ENCODE measurements around the gene TRAF1. TPM values are rescaled to one million over a fixed set of nuclear protein-coding genes. Genes with fewer than 3 reads are reported as not detected.
A peak's percentile ranks its signal among the peaks of the same experiment; 100 is the strongest.

TRAF1 gene
- total RNA-seq, 1 donor from 2014 or later: 2.4 TPM

DNA sequence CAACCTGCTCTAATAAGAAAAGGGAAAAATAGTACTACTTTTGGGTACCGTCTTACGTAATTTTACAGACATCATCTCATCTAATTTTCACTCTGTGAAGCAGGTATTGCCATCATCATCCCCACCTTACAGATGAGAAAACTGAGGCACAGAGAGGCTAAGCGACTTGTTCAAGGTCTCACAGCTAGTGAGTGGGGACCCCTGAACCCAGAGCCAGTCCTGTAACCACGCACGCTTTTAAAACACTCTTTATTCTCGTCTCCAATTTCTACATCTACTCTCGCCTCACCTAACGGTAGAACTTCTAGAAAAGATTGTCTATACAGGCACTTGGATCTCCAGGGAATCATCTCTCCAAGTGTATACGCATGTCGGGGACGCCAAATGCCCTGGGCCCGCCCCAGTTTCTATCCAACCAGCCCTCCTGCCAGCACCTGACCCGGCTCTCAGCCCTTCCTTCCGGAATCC, 1.5 kb upstream of the TRAF1 start:
- DNase-seq: peak; percentile 60
- ATAC-seq: peak; percentile 28
- intact Hi-C loops (cut with micrococcal nuclease): loop anchor here (5.0 kb wide), 1 partner anchor 86 kb away; the partner anchor contains the start of gene PSMD5

DNA sequence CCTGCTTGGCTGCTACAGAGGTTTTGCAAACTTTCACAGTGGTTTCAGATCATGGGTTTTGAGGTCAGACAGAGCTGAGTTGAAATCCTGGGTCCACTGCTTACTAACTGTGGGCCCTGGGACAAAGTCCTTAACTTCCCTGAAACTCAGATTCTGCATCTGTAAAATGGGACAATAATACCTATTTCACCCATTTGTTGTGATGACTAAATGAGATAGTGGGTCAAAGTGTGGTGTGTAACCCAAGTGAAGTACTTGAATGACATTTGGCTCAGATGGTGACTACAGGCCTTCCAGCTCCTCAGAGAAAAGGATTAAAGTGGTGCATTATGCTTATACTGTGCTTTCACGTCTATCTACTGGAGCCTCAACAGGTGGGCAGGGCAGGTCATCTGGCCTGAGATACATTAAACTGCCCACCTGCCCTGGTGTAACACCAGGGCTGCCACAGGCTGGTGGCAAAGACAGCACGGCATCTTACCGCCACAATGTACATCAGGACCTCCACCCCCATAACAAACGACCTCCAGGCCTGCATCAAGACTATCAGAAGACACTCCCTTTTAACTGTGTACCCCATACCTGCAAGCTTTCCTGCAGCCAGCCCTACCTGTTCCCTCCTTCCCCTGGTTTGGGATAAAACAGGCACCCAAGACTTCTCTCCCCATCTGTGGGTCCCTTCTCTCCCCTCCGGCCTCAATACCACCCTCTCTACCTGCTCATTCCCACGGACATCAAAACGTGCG, 846 bp upstream of the TRAF1 start:
- DNase-seq: no peak
- intact Hi-C loops (cut with micrococcal nuclease): loop anchor here (5.0 kb wide), 1 partner anchor 85 kb away; the partner anchor contains the start of gene PSMD5
- ATAC-seq: no peak

DNA sequence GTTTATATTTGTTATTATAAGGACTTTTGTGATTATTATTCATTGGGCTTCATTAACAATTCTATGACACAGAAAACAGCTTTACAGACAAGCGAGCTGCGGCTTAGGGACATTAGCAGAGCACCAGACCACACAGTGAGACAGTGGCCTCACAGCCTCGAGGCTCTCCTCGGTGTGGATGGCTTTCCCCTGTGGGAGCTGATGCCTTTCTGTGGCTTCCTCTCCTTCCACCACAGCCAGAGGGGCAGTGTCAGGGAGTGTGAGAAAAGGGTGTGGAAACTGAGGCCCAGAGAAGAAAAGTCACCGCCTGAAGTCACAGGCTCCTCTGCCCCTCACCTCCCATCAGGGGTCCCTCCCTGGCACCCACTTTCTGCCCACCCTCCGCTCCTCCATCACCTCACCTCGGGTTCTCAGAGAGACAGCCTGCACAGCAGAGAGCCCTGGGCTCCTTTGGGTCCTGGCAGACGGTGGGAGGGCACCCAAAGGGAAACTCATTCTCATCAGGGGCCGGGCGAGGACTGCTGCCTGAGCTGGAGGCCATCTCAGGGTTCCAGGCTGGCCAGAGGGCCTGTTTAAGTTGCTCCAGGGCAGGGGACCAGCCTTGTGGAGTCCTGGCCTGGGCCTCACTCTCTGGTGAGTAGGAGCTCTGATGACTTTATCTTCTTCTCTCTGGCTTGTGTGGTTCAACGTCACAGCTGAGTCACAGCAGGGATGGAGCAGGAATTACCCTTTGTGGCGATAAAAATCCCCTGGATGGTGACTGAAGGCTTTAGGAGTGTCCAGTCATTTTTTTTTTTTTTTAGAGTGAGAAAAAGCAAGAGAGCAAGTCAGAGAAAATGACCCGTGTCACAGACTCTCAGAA, 830 bp downstream of the TRAF1 start:
- intact Hi-C loops (cut with micrococcal nuclease): loop anchor here (5.0 kb wide), 1 partner anchor 83 kb away; the partner anchor contains the start of gene PSMD5
- DNase-seq (no peak), ATAC-seq (no peak)

DNA sequence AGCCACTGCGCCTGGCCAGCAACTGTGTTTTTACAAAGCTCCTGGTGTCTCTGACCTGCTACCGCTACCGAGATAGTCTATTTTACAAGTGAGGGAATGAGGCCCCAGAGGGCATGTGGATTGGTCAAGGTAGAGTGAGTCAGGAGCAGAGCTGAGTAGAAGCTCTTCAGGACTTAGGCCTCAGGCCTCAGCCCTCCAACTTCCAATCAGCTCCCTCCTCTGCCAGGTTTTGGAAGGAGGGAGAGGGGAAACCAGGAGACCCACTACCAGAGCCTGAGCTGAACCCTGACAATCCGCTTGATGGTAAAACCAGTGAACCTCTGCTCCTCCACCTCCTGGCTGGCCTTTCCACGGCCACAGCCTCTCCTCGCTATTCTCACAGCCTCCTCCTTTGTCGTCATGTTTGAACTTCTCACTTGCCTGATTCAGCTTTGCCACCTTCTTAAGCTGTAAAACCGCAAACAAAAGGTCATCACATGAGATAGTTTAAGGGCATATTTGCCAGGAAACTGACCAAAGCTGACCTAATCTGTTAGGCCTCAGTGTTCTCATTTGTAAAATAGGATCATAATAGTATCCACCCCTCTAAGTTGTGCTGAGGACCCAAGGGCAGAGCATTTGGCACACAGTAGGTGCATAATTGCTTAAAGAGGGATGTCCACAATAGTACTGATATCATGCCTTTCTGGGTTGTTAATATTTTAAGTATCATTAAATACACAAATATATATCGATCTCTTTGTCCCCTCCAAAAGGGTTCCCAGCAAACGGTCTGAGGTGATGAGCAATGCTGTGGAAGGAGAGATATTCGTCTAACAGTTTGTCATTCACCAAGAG, 1.7 kb downstream of the TRAF1 start:
- DNase-seq (no peak), ATAC-seq (no peak)
- intact Hi-C loops (cut with micrococcal nuclease): loop anchor here (5.0 kb wide), 1 partner anchor 83 kb away; the partner anchor contains the start of gene PSMD5

DNA sequence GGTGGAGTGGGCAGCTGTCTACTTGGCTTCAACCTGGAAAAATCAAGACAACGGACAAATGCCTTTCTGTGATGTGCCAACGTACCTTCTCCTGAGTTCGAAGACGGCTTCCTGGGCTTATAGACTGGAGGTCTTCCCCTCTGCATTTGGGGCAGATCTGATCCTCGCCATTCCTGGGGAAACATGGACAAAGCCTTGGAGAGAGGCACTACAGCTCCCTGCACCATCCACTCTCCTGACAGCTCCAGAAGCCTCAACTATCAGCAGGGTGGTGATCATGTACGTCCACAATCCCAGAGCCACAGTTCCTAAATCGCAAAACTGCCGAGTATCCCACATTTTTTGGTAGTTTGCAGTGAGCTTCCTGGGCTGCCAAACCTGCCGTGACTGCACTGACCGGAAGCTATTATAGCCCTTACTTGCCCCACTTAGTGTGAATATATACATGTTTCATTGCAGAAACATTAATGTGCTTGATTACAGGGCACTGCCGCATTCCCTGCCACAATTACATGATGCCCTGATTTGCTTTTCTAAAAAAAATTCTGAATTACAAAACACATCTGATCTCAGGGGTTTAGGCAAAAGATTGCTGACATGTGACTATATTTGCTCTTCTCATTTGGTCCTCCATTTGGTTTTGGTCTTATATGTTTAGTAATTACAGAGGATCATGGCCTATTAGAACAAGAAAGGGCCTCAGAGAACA, 2.8 kb downstream of the TRAF1 start:
- ATAC-seq (no peak), DNase-seq (no peak)
- intact Hi-C loops (cut with micrococcal nuclease): no loop called here

DNA sequence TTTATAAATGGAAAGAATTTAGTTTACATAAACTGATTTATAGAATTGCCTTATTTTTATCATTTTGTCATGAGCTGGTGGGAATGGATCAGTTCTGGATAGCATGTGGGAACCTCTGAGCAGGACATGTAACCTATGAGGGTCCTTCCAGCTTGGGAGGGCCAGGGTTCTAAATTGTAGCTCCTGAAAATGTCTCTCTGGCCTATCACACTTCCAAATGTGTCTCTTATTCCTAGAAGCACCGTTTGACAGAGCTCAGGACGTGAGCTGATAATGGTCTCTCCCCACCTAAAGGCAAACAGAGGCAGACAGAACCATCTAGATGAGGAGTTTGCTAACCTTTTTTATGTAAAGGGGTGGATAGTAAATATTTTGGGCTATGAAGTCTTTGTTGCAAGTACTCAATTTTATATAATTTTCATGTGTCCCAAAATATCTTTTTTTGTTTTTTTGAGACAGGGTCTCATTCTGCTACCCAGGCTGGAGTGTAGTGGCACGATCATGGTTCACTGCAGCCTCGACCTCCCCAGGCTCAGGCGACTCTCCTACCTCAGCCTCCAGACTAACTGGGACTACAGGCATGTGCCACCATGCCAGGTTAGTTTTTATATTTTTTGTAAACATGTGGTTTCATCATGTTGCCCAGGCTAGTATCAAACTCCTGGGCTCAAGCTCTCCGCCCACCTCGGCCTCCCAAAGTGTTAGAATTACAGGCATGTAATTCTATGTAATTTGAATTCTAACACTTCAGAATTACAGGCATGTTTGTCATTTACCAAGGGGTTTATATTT, 4.0 kb downstream of the TRAF1 start:
- ATAC-seq: no peak
- intact Hi-C loops (cut with micrococcal nuclease): no loop called here

DNA sequence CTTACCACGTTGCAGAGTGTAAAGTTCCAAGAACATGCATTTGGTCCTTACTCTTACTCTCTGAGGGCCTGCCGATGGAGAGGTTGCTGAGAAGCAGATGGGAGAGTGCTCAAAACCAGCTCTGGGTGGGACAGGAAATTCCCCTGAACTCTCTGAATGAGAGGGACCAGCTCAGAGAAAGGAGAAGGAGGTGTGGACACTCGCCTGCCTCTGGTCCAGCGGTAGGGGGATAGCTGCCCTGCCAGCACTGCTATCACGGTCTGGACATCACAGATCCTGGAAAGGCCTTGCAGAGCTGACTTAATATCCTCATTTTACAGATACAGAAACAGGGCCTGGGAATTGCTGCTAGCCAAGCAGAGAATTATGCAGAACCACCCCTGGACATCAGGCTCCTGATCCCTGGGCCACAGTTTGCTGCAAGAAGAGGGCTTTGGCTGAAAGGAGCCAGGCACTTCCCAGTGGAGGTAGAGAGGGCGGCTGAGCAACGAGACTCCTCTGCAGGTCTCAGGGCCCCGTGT, 4.9 kb downstream of the TRAF1 start:
- intact Hi-C loops (cut with micrococcal nuclease): no loop called here
- no peak for DNase-seq
- peak; percentile 34 for ATAC-seq

More for the DNA sequence above, 4.0 kb downstream of the TRAF1 start:
- no peak for DNase-seq

DNA sequence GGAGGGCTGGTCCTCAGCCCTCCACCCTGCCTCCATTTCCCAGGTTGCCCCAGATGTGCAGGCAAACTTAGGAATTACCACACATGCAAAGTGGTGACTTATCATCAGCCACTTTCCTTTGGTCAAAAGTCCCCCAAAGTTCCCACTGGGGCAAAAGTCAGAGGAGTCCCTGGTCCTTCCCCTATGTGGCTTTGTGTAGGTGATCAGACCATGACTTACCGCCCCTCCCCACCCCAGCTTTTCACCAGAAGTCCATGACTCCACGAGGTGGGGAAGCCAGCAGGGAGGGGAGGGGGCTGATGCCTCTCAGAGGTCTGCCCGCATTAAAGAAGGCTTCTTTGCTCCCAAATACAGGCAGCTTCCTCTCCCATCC, 5.8 kb downstream of the TRAF1 start:
- DNase-seq (no peak), ATAC-seq (no peak)
- intact Hi-C loops (cut with micrococcal nuclease): no loop called here

DNA sequence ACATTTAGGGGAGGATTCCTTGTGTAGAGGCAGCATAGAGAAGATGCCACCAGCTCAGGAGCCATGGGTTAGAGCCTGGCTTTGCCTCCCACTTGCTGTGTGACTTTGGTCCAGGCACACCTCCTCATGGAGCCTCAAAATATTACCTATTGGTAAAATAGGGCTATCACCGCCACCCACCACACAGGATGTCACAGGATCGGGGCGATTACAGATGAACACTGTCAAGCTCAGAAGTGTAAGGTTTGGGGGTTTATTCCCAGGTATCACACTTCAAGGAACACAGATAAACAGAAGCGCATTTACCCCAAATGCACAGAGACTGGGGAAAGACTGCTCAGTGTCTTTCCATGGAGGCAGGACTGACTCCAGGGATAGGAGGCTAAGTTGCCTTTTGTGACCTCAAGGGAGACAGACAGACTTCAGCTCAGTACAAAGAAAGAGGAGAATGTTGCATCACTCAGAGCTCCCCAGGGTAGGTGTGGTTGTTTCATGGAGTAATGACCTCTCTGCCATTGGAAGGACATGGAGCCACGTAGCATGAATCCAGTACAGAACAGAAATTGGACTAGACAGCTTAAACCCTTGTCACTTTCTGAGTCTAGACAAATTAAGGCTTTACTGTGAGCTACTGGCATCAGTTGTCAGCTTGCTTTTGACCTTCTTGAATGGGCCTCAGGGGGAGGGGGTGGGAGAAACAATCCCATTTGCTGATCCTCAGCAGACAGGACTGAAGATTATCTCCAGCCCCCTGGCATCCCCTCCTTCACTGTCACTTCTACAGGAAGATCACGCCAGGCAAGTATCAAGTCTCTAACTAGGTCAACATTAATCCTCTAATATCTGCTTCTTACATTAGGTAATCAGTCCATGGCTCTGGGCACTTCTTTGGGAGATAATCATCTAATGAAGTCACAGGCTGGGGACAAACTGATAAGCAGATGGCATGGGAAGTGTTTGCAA, 6.5 kb downstream of the TRAF1 start:
- intact Hi-C loops (cut with micrococcal nuclease): no loop called here
- no peak for DNase-seq
- ATAC-seq: peak; percentile 76

DNA sequence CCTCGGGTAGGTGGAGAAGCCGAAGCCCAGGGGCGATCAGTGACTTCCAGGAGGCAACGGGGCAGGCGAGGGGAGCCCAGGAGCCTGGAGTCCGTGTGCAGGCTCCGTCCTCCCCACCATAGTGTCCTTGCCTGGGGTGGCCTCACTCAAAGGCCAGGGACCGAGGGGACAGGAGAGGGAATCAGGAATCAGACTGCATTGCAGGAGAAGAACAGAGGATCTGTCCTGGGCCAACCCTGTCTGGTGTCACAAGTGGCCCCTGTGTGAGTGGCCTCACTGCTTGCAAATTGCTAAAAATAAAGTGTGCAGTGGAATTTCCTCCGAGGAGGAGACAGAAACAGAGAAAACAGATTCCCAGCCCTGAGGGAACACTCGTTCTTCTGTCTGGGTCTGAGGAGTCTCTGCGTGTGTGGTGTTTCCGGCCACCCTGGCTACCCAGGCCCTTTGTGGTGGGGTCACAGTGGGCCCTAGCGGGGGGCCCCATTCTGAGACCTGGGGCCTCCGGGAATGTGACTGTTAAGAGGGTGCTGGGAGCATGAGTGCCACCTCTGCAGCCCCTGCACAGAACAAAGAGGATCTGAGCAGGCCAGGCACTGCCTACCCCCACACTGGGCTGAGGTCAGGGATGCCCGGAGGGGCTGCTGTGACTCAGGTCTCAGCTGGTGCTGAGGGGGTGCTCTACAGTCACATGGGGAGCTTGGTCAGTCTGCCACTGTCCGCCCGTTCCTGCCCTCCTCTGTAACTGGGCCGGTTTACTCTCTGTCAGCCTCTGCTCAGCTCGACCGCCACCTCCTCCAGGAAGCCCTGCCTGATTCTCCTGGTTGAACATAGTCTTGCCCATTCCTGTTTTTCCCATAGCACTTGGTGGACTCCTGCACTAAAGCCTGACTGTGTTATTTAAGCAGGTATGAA, 7.4 kb downstream of the TRAF1 start:
- peak; percentile 58 for ATAC-seq
- DNase-seq: peak; percentile 47
- intact Hi-C loops (cut with micrococcal nuclease): no loop called here

DNA sequence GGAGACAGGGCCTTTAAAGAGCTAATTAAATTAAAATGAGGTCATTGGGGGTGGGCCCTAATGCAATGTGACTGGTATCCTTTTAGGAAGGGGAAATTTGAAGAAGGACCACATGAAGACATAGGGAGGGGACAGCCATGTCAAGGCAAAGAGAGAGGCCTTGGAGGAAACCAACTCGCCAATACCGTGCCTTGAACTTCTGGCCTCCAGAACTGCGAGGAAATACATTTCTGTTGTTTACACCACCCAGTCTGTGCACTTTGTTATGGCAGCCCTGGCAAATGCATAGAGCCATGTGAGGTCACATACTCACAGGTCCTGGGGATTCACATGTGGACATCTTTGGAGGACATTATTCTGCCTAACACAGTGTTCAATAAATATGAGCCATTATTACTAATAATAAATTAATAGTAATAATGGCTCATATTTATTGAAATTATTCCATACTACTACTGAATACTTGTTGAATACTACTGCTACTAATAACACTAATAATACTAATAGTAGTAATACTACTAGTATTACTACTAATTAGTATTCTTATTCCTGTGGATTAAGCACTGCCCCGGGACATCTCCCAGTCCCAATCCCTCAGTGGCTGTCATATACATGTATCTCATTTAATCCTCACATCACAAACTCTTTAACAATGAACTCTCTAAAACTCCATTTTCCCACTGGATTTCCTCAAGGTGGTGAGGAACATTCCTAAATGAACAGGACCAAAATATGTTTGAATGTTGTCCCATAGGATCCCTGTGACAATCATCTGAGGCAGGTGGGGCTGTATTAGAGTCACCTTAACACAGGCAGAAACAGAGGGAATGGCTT, 8.4 kb downstream of the TRAF1 start:
- DNase-seq (no peak), ATAC-seq (no peak)
- intact Hi-C loops (cut with micrococcal nuclease): no loop called here

DNA sequence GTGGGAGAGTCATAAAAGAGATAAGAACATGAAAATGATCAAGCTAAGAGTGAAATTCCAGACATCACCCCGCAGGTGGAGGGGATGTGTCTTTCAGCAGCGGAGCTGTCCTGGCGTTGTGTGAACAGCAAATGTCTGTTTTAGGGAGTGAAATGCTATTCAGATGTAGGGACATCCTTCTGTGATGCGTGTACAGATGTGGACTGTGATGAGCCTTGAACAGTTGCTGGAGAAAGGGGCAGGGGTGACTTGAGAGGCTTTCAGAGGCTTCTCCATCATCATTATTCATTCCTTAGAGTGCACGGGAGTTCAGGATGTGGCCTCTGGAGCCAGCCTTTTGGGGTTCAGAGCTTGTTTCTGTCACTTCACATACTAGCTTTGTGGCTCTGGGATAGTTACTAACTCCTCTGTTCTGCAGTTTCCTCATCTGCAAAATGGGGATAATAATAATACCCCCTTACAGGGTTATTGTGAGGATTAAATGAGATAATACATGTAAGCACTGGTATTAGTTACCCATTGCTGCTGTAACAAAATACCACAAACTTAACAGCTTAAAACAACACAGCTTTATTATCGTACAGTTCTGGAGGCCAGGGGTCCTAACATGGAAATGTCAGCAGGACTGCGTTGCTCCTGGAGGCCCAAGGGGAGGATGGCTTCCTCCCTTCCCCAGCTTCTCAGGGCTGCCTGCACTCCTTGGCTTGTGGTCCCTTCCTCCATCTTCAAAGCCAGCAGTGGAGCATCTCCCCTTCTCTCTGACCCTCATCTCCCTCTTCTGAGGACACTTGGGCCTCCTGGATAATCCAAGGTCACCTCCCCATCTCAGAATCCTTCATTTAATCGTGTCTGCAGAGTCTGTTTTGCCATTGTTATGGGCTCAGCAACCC, 9.4 kb downstream of the TRAF1 start:
- DNase-seq: no peak
- ATAC-seq: no peak
- intact Hi-C loops (cut with micrococcal nuclease): no loop called here

DNA sequence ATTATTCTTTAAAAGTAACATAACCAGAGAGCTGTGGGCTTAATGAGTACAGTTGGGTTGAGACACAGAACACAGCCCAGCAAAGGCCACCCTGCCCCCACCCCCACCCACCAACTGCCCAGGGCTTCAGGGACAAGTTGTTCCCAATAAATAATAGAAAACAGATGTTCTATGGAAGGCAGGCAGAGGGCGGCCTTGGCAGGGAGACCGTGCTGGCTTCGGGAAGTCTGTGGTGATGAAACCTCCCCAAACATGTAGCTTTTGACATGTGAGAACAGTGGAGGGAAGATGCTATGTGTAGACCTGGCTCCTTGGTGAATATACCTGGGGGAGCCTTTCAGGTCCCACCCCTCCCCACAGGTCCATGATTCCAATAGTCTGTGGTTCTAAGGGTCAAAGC, 10.0 kb downstream of the TRAF1 start:
- peak; percentile 81 for DNase-seq
- peak; percentile 52 for ATAC-seq
- intact Hi-C loops (cut with micrococcal nuclease): no loop called here

All from left ventricle myocardium superior (tissue), 1 donor.